ENCODE measurements around the gene HES1. TPM values are rescaled to one million over a fixed set of nuclear protein-coding genes. Genes with fewer than 3 reads are reported as not detected.

HES1 gene
- total and polyA plus RNA-seq, 8 donors: 15.7 to 68.5 (median 36.3) TPM

DNA sequence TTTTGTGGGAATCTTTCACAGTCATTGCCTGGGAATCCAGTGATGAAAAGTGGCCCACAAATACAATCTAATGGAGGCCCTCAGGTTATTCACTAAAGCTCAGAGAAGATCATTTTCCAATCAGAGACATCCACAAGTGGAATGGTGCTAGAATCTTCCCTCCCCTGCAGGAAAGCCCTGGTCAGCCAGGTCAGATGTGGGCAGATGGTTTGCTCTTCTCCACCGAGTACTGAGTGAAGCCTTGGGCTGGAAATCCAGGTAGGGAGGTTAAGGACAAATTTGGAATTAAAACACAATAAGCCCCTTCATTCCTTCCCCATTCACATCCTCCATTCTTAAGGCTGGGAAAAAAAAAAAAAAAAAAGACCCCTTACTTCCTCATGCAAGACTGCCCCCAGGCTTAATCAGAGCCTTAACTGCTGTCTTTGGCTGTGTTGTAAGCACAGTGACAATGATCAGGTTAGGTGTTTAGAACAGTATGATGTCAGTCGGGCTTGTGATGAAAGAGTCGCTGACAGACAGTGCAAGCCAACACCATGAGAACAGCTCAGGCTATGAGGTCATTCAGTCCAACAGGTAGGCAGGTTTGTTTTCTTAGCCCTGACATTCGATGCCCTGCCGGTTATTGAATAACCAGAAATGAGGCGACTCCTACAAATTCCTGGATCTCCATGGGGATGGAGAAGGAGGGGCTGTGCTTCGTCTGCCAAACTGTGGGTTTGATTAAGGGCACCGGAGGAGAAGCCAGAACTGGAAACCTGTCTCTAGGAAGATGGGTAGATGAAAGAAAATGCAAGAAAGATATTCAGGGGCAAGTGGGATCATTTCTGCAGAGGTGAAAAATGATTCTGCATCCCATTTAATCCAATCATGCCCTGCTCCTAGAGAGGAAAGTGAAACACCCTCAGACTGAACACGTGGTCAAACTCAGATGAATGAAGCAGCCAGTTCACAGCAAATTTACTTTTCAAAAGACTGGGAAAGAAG is 23.5 kb upstream of the HES1 start:
- no peaks in the 10 kb centered on the region for H3K36me3 ChIP-seq
- DNase-seq (peak in 4 of 6 donors; percentile 76 to 93 (median 92)), ATAC-seq (peak; percentile 94 to 98 (median 98)), FAIRE-seq (no peak)
- WGBS, 2 donors: 6 to 11% methylated on average over 9 of the region's 9 CpGs
- H3K27me3 ChIP-seq: no peaks in the 10 kb centered on the region
- no peak overlapping the region for H3K4me3 ChIP-seq
- TF ChIP-seq, protein P1, sequence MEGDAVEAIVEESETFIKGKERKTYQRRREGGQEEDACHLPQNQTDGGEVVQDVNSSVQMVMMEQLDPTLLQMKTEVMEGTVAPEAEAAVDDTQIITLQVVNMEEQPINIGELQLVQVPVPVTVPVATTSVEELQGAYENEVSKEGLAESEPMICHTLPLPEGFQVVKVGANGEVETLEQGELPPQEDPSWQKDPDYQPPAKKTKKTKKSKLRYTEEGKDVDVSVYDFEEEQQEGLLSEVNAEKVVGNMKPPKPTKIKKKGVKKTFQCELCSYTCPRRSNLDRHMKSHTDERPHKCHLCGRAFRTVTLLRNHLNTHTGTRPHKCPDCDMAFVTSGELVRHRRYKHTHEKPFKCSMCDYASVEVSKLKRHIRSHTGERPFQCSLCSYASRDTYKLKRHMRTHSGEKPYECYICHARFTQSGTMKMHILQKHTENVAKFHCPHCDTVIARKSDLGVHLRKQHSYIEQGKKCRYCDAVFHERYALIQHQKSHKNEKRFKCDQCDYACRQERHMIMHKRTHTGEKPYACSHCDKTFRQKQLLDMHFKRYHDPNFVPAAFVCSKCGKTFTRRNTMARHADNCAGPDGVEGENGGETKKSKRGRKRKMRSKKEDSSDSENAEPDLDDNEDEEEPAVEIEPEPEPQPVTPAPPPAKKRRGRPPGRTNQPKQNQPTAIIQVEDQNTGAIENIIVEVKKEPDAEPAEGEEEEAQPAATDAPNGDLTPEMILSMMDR (IDR thresholded peaks at IDR 0.05): no peak
- H3K27ac ChIP-seq: peak overlapping the region; percentile 62 to 89 (median 74)
- no peaks in the 10 kb centered on the region for H3K9me3 ChIP-seq
- intact Hi-C loops (cut with DNase I): no loop called here
- peaks cover 33 to 43% (median 34%) of the 10 kb centered on the region in 3 donors for H3K4me1 ChIP-seq

GRCh38 chr3:194114123-194114522 is 21.8 kb upstream of the HES1 start:
- TF ChIP-seq, protein P1 (IDR thresholded peaks at IDR 0.05): no peak
- no peaks in the 10 kb centered on the region for H3K9me3 ChIP-seq
- WGBS, 2 donors: 84 to 92% methylated on average over 7 of the region's 7 CpGs
- H3K4me3 ChIP-seq: no peak overlapping the region
- H3K4me1 ChIP-seq: peaks cover 36 to 44% (median 37%) of the 10 kb centered on the region in 3 donors
- ATAC-seq: no peak
- no peak for FAIRE-seq
- intact Hi-C loops (cut with DNase I): no loop called here
- DNase-seq: no peak
- H3K27ac ChIP-seq: no peak overlapping the region
- no peaks in the 10 kb centered on the region for H3K27me3 ChIP-seq
- H3K36me3 ChIP-seq: no peaks in the 10 kb centered on the region

DNA sequence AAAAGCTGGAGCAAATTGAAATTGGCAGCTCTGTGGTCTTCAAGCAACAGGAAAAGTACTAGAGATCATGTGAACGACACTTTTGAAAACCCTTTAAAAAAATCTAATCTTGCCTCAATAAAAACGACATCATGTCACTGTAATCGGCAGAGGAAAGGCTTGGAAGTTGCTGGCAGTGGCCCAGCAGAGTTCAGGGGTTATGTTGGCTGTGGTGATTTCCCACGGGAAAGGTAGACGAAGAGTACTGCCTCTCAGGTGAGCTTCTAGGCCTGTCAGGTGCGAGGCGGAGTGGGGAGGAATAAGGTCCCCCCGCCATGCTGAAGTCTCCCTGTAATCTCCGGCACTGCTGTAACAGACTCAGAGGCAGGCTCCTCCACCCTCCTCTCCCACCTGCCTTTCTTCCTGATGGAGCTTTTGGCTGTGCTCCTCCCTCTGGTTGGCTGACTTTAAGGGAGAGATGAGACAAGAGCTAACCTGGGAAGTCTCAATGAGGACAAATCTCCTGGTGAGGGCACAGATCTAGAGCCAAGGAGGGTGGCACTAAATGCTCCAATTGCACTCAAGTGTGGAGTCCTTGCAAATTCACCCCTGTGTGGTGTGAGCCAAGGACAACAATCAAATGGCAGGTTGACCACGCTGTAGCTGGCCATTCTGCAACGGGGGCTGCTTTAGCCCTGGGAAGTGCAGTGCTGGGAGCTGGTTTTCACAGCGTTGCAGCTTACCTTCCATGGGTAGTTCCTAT is 18.7 kb upstream of the HES1 start:
- no peak overlapping the region for H3K4me3 ChIP-seq
- DNase-seq (peak; percentile 76 to 86 (median 80)), FAIRE-seq (no peak), ATAC-seq (peak; percentile 5 to 48 (median 34))
- intact Hi-C loops (cut with DNase I): no loop called here
- H3K4me1 ChIP-seq: peaks cover 26 to 34% (median 27%) of the 10 kb centered on the region in 3 donors
- no peaks in the 10 kb centered on the region for H3K9me3 ChIP-seq
- 16 to 23% methylated on average over 12 of the region's 12 CpGs for WGBS, 2 donors
- H3K36me3 ChIP-seq: no peaks in the 10 kb centered on the region
- H3K27me3 ChIP-seq: no peaks in the 10 kb centered on the region
- TF ChIP-seq, protein P1 (IDR thresholded peaks at IDR 0.05): no peak
- H3K27ac ChIP-seq: peak overlapping the region; percentile 19 to 73 (median 56)

GRCh38 chr3:194118920-194119319 is 17.0 kb upstream of the HES1 start:
- 94% methylated on average over 7 of the region's 7 CpGs for WGBS, 2 donors

More at GRCh38 chr3:194118920-194119319, 17.0 kb upstream of the HES1 start:
- H3K27ac ChIP-seq: no peak overlapping the region
- intact Hi-C loops (cut with DNase I): no loop called here
- no peaks in the 10 kb centered on the region for H3K36me3 ChIP-seq
- no peaks in the 10 kb centered on the region for H3K27me3 ChIP-seq
- ATAC-seq (no peak), FAIRE-seq (no peak), DNase-seq (no peak)
- H3K4me3 ChIP-seq: no peak overlapping the region
- H3K9me3 ChIP-seq: no peaks in the 10 kb centered on the region
- peaks cover 18 to 36% (median 24%) of the 10 kb centered on the region in 3 donors for H3K4me1 ChIP-seq
- TF ChIP-seq, protein P1 (IDR thresholded peaks at IDR 0.05): no peak

Data from pancreas (tissue), 10 donors.